Right renal pelvis (tissue), 4 donors: ENCODE measurements around the gene NFILZ. TPM values are rescaled to one million over a fixed set of nuclear protein-coding genes. Genes with fewer than 3 reads are reported as not detected.

ENCODE experiments used
- polyA plus RNA-seq, 4 donors: library from polyadenylated mRNA; unstranded; fragments of 120-200 nt; gene quantifications; one replicate each; pipeline ENCODE4 v1.2.1, GENCODE V29; 2013; ENCODE audit not compliant: insufficient read length in 4 of 4

Gene NFILZ
- polyA plus RNA-seq, 4 donors, result not detected

Other genes starting within 250 kb of the NFILZ start
- 100 to 1,000 TPM; 121 to 174 (median 130) TPM for gene RAB11B, start 240.3 kb upstream of the NFILZ start, polyA plus RNA-seq
- 10 to 100 TPM; 12.8 to 18.6 (median 13.5) TPM for gene MARCHF2, start 217.3 kb upstream of the NFILZ start, polyA plus RNA-seq
- 100 to 1,000 TPM; 354 to 435 (median 411) TPM for gene HNRNPM, start 185.7 kb upstream of the NFILZ start, polyA plus RNA-seq
- gene PRAM1, start 128.0 kb upstream of the NFILZ start, polyA plus RNA-seq, result 1 to 10 TPM; 1.1 to 1.5 (median 1.3) TPM
- gene ZNF414, start 116.5 kb upstream of the NFILZ start, polyA plus RNA-seq, result 10 to 100 TPM; 18.8 to 27.0 (median 23.6) TPM
- gene MYO1F, start 53.2 kb upstream of the NFILZ start, polyA plus RNA-seq, result 1 to 10 TPM; 3.5 to 6.0 (median 4.2) TPM
- 10 to 100 TPM; 27.7 to 38.6 (median 34.6) TPM for gene ADAMTS10, start 19.9 kb upstream of the NFILZ start, polyA plus RNA-seq
- not detected for gene ACTL9, start 68.2 kb downstream of the NFILZ start, polyA plus RNA-seq
- not detected for gene OR2Z1, start 91.0 kb downstream of the NFILZ start, polyA plus RNA-seq
- gene ZNF558, start 201.7 kb downstream of the NFILZ start, polyA plus RNA-seq, result 10 to 100 TPM; 35.9 to 46.0 (median 41.9) TPM
- not detected for gene MBD3L1, start 201.7 kb downstream of the NFILZ start, polyA plus RNA-seq